SJSA1 (cell line): Measurements from ENCODE around the gene GRID2IP. TPM values are rescaled to one million over a fixed set of nuclear protein-coding genes. Genes with fewer than 3 reads are reported as not detected.
"Not testable (repeated sequence)": the region's sequence is repeated elsewhere in the genome, so short reads cannot be mapped to it uniquely, and the experiment has no call there.

ENCODE experiments used
- DNase-seq, 2 experiments: peaks; one replicate each; pipeline ENCODE4 v3.0.0-alpha.2; 2015 to 2020; ENCODE audit warnings: low spot score in 2 of 2, low read depth in 1 of 2
- H3K27ac ChIP-seq: fragments of 250-450 bp; sonication (Bioruptor Pico); 2 replicates; pipeline ENCODE4 v1.5.1; 2020; ENCODE audit warnings: mild to moderate bottlenecking, moderate library complexity
- H3K27me3 ChIP-seq: fragments of 250-450 bp; sonication (Bioruptor Pico); replicated peaks from 2 replicates; pipeline ENCODE4 v1.5.1; 2020; ENCODE audit warnings: mild to moderate bottlenecking, moderate library complexity
- H3K36me3 ChIP-seq: fragments of 250-450 bp; sonication (Bioruptor Pico); 2 replicates; pipeline ENCODE4 v1.5.1; 2020; ENCODE audit warnings: mild to moderate bottlenecking
- H3K4me1 ChIP-seq: fragments of 250-450 bp; sonication (Bioruptor Pico); replicated peaks from 2 replicates; pipeline ENCODE4 v1.6.1; 2021; ENCODE audit warnings: mild to moderate bottlenecking
- H3K4me3 ChIP-seq: fragments of 250-450 bp; sonication (Bioruptor Pico); 2 replicates; pipeline ENCODE4 v1.5.1; 2020; ENCODE audit warnings: mild to moderate bottlenecking
- H3K9me3 ChIP-seq: fragments of 250-450 bp; sonication (Bioruptor Pico); replicated peaks from 2 replicates; pipeline ENCODE4 v1.5.1; 2020; ENCODE audit warnings: mild to moderate bottlenecking
- total RNA-seq: library from RNA; depleted of rRNA; stranded (reverse); fragments of >200 nt; shearing (Covaris generic); gene quantifications from 2 replicates; pipeline ENCODE4 v1.2.3, GENCODE V29; 2014; rRNA removed

Gene GRID2IP
- not detected in 2 replicates for total RNA-seq

GRCh38 chr7:6551016-6551511 is at the start of gene GRID2IP:
Gene GRID2IP (minus strand): TSS chr7:6551461. CDS start chr7:6551436, 25 bp downstream.
- no peaks in the 10 kb centered on the region for H3K36me3 ChIP-seq

GRCh38 chr7:6600093-6600492 is 48.8 kb upstream of the GRID2IP start:
- Histone ChIP-seq H3K4me3 (no peak overlapping the region), H3K9me3 (no peaks in the 10 kb centered on the region), H3K4me1 (no peaks in the 10 kb centered on the region), H3K27ac (no peak overlapping the region), H3K27me3 (no peaks in the 10 kb centered on the region), H3K36me3 (peaks cover 70% of the 10 kb centered on the region)
- DNase-seq, result no peak

More at GRCh38 chr7:6551016-6551511, at the start of gene GRID2IP:
- H3K4me3 ChIP-seq, result no peak within 1 kb of the TSS
- no peaks in the 10 kb centered on the region for H3K9me3 ChIP-seq
- no peak within 1 kb of the TSS for H3K27ac ChIP-seq
- no peaks in the 10 kb centered on the region for H3K4me1 ChIP-seq
- H3K27me3 ChIP-seq, result no peaks in the 10 kb centered on the region
- no peak for DNase-seq

- peak in 1 of 2 experiments; percentile 52 for DNase-seq
- peak overlapping the region; percentile 71; the same call in 1 of the 2 replicates for H3K27ac ChIP-seq
- peaks cover 13% of the 10 kb centered on the region for H3K4me1 ChIP-seq
- H3K9me3 ChIP-seq, result peaks cover 5% of the 10 kb centered on the region; the same call in 1 of the 2 replicates
- peaks cover 49% of the 10 kb centered on the region for H3K36me3 ChIP-seq
- H3K4me3 ChIP-seq, result peak overlapping the region; percentile 100
- no peaks in the 10 kb centered on the region for H3K27me3 ChIP-seq
Measured at GRCh38 chr7:6590645-6591110, 39.4 kb upstream of the GRID2IP start.

- Histone ChIP-seq H3K4me3 (peak within 1 kb of the TSS; percentile 100), H3K36me3 (peaks cover 45% of the 10 kb centered on the region), H3K27me3 (no peaks in the 10 kb centered on the region), H3K27ac (peak within 1 kb of the TSS; percentile 71), H3K9me3 (peaks cover 5% of the 10 kb centered on the region; the same call in 1 of the 2 replicates), H3K4me1 (peaks cover 13% of the 10 kb centered on the region)
- peak; percentile 68 to 75 for DNase-seq
Measured at GRCh38 chr7:6589829-6590644, 38.8 kb upstream of the GRID2IP start, which contains the start of gene INTS15. Gene INTS15 (plus strand): TSS chr7:6590021. CDS start chr7:6590284, 263 bp downstream.

GRCh38 chr7:6589151-6589828 is 38.0 kb upstream of the GRID2IP start:
- Histone ChIP-seq H3K36me3 (peaks cover 45% of the 10 kb centered on the region), H3K4me1 (peaks cover 13% of the 10 kb centered on the region), H3K27ac (no peak overlapping the region), H3K27me3 (no peaks in the 10 kb centered on the region), H3K9me3 (peaks cover 5% of the 10 kb centered on the region; the same call in 1 of the 2 replicates), H3K4me3 (peak overlapping the region; percentile 100)
- no peak for DNase-seq

- DNase-seq, result no peak
- Histone ChIP-seq H3K4me1 (peaks cover 13% of the 10 kb centered on the region), H3K27ac (no peak overlapping the region), H3K9me3 (peaks cover 5% of the 10 kb centered on the region; the same call in 1 of the 2 replicates), H3K27me3 (no peaks in the 10 kb centered on the region), H3K4me3 (no peak overlapping the region), H3K36me3 (peaks cover 44% of the 10 kb centered on the region)
Measured at GRCh38 chr7:6588566-6588965, 37.3 kb upstream of the GRID2IP start.

GRCh38 chr7:6585746-6586432 is 34.6 kb upstream of the GRID2IP start:
- DNase-seq, result not testable (repeated sequence)
- Histone ChIP-seq H3K36me3 (peaks cover 40% of the 10 kb centered on the region), H3K4me1 (peaks cover 12% of the 10 kb centered on the region)

GRCh38 chr7:6579446-6579845 is 28.2 kb upstream of the GRID2IP start:
- Histone ChIP-seq H3K27me3 (no peaks in the 10 kb centered on the region), H3K4me3 (no peak overlapping the region), H3K36me3 (peaks cover 24% of the 10 kb centered on the region), H3K4me1 (peaks cover 7% of the 10 kb centered on the region), H3K9me3 (no peaks in the 10 kb centered on the region), H3K27ac (no peak overlapping the region)
- DNase-seq, result no peak

More at GRCh38 chr7:6585746-6586432, 34.6 kb upstream of the GRID2IP start:
- H3K4me3 ChIP-seq, H3K9me3 ChIP-seq, H3K27me3 ChIP-seq, H3K27ac ChIP-seq: not testable (repeated sequence)

- Histone ChIP-seq H3K27me3 (no peaks in the 10 kb centered on the region), H3K27ac (no peak overlapping the region), H3K4me3 (peak overlapping the region; percentile 45), H3K36me3 (peaks cover 20% of the 10 kb centered on the region), H3K4me1 (peaks cover 7% of the 10 kb centered on the region), H3K9me3 (no peaks in the 10 kb centered on the region)
- DNase-seq, result no peak
Measured at GRCh38 chr7:6578114-6579084, 27.1 kb upstream of the GRID2IP start.

GRCh38 chr7:6577369-6578113 is 26.3 kb upstream of the GRID2IP start, which contains the start of gene ZDHHC4:
Gene ZDHHC4 (plus strand): TSS chr7:6577454. CDS start chr7:6580562, 3,108 bp downstream.
- Histone ChIP-seq H3K4me1 (peaks cover 7% of the 10 kb centered on the region), H3K9me3 (no peaks in the 10 kb centered on the region), H3K36me3 (peaks cover 20% of the 10 kb centered on the region), H3K27ac (peak within 1 kb of the TSS; percentile 77), H3K27me3 (no peaks in the 10 kb centered on the region), H3K4me3 (peak within 1 kb of the TSS; percentile 45)
- DNase-seq, result peak; percentile 73 to 89

GRCh38 chr7:6576867-6577368 is 25.7 kb upstream of the GRID2IP start:
- Histone ChIP-seq H3K36me3 (peaks cover 17% of the 10 kb centered on the region), H3K4me3 (peak overlapping the region; percentile 45), H3K27ac (peak overlapping the region; percentile 77; the same call in 1 of the 2 replicates)
- not testable (repeated sequence) for DNase-seq, H3K9me3 ChIP-seq, H3K4me1 ChIP-seq, H3K27me3 ChIP-seq
